DOHH2 (cell line): ENCODE results near the gene CMSS1.

Experiments
- EZH2phosphoT487 ChIP-seq: fragments of 200-600 bp; sonication (generic); IDR thresholded peaks from 2 replicates; pipeline ENCODE4 v1.6.1; 2017; ENCODE audit warnings: borderline replicate concordance, mild to moderate bottlenecking, antibody characterized with exemption, low read length, moderate library complexity, mixed read lengths
- TF ChIP-seq, protein P1 (sequence below): fragments of 200-600 bp; sonication (generic); IDR thresholded peaks from one replicate; pipeline ENCODE4 v1.5.1; 2014; ENCODE audit warnings: antibody characterized with exemption, mild to moderate bottlenecking, low read depth, low read length; ENCODE audit not compliant: poor library complexity, severe bottlenecking

GRCh38 chr3:100155590-100155989 lies 337.9 kb downstream of the CMSS1 start:
- TF ChIP-seq, protein P1, sequence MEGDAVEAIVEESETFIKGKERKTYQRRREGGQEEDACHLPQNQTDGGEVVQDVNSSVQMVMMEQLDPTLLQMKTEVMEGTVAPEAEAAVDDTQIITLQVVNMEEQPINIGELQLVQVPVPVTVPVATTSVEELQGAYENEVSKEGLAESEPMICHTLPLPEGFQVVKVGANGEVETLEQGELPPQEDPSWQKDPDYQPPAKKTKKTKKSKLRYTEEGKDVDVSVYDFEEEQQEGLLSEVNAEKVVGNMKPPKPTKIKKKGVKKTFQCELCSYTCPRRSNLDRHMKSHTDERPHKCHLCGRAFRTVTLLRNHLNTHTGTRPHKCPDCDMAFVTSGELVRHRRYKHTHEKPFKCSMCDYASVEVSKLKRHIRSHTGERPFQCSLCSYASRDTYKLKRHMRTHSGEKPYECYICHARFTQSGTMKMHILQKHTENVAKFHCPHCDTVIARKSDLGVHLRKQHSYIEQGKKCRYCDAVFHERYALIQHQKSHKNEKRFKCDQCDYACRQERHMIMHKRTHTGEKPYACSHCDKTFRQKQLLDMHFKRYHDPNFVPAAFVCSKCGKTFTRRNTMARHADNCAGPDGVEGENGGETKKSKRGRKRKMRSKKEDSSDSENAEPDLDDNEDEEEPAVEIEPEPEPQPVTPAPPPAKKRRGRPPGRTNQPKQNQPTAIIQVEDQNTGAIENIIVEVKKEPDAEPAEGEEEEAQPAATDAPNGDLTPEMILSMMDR: no peak
- no peak for TF ChIP-seq EZH2phosphoT487
